Measurements from ENCODE around the gene LIPJ.

LIPJ gene

GRCh38 chr10:88557256-88557655, 29.3 kb upstream of the LIPJ start:
- no peak for DNase-seq (ENCODE audit: low spot score in 2 of 2)
- H3K36me3 Mint-ChIP-seq (ENCODE audit: insufficient read depth): no peaks in the 10 kb centered on the region
- H3K4me3 Mint-ChIP-seq: no peak overlapping the region
- peaks cover 16% of the 10 kb centered on the region for H3K4me1 Mint-ChIP-seq
- ATAC-seq (replicated peaks; ENCODE audit: extremely low read depth, poor library complexity, severe bottlenecking): no peak
- no peaks in the 10 kb centered on the region for H3K27me3 Mint-ChIP-seq
- H3K9me3 Mint-ChIP-seq: no peaks in the 10 kb centered on the region
- no peak overlapping the region for H3K27ac Mint-ChIP-seq (ENCODE audit: low read depth)

- Mint-ChIP-seq H3K36me3 (ENCODE audit: insufficient read depth) (no peaks in the 10 kb centered on the region), H3K4me1 (peaks cover 16% of the 10 kb centered on the region)
- DNase-seq (ENCODE audit: low spot score in 2 of 2): no peak
Measured at GRCh38 chr10:88557658-88558057, 28.9 kb upstream of the LIPJ start.

GRCh38 chr10:88562152-88562551, 24.4 kb upstream of the LIPJ start:
- ATAC-seq (replicated peaks; ENCODE audit: extremely low read depth, poor library complexity, severe bottlenecking) (no peak), DNase-seq (ENCODE audit: low spot score in 2 of 2) (no peak)
- no peaks in the 10 kb centered on the region for H3K9me3 Mint-ChIP-seq
- H3K36me3 Mint-ChIP-seq (ENCODE audit: insufficient read depth): no peaks in the 10 kb centered on the region
- H3K27me3 Mint-ChIP-seq: no peaks in the 10 kb centered on the region
- peaks cover 16% of the 10 kb centered on the region for H3K4me1 Mint-ChIP-seq
- no peak overlapping the region for H3K27ac Mint-ChIP-seq (ENCODE audit: low read depth)
- H3K4me3 Mint-ChIP-seq: no peak overlapping the region

More at GRCh38 chr10:88557658-88558057, 28.9 kb upstream of the LIPJ start:
- Mint-ChIP-seq H3K4me3 (no peak overlapping the region), H3K27me3 (no peaks in the 10 kb centered on the region), H3K27ac (ENCODE audit: low read depth) (no peak overlapping the region), H3K9me3 (no peaks in the 10 kb centered on the region)
- ATAC-seq (replicated peaks; ENCODE audit: extremely low read depth, poor library complexity, severe bottlenecking): no peak

GRCh38 chr10:88565072-88565471, 21.5 kb upstream of the LIPJ start:
- no peaks in the 10 kb centered on the region for H3K9me3 Mint-ChIP-seq
- ATAC-seq (replicated peaks; ENCODE audit: extremely low read depth, poor library complexity, severe bottlenecking) (no peak), DNase-seq (ENCODE audit: low spot score in 2 of 2) (no peak)
- peaks cover 9% of the 10 kb centered on the region for H3K4me1 Mint-ChIP-seq
- H3K36me3 Mint-ChIP-seq (ENCODE audit: insufficient read depth): peaks cover 2% of the 10 kb centered on the region
- no peak overlapping the region for H3K27ac Mint-ChIP-seq (ENCODE audit: low read depth)
- no peaks in the 10 kb centered on the region for H3K27me3 Mint-ChIP-seq
- H3K4me3 Mint-ChIP-seq: no peak overlapping the region

- Mint-ChIP-seq H3K4me3 (peak overlapping the region; percentile 85), H3K36me3 (ENCODE audit: insufficient read depth) (peaks cover 7% of the 10 kb centered on the region), H3K9me3 (no peaks in the 10 kb centered on the region), H3K27ac (ENCODE audit: low read depth) (peak overlapping the region; percentile 90), H3K4me1 (peaks cover 9% of the 10 kb centered on the region), H3K27me3 (peaks cover 10% of the 10 kb centered on the region)
- ATAC-seq (replicated peaks; ENCODE audit: extremely low read depth, poor library complexity, severe bottlenecking): no peak
- DNase-seq (ENCODE audit: low spot score in 2 of 2): no peak
Measured at GRCh38 chr10:88582411-88582805, 4.2 kb upstream of the LIPJ start.

GRCh38 chr10:88582806-88583583, 3.6 kb upstream of the LIPJ start, which contains the start of gene RNLS:
RNLS (minus strand) TSS chr10:88583318.
- H3K4me1 Mint-ChIP-seq: peaks cover 9% of the 10 kb centered on the region
- DNase-seq (ENCODE audit: low spot score in 2 of 2): peak; percentile 39 to 40
- H3K36me3 Mint-ChIP-seq (ENCODE audit: insufficient read depth): peaks cover 7% of the 10 kb centered on the region
- peak; percentile 87 for ATAC-seq (replicated peaks; ENCODE audit: extremely low read depth, poor library complexity, severe bottlenecking)
- peak within 1 kb of the TSS; percentile 85 for H3K4me3 Mint-ChIP-seq
- H3K27me3 Mint-ChIP-seq: peaks cover 10% of the 10 kb centered on the region
- no peaks in the 10 kb centered on the region for H3K9me3 Mint-ChIP-seq
- H3K27ac Mint-ChIP-seq (ENCODE audit: low read depth): peak within 1 kb of the TSS; percentile 90

GRCh38 chr10:88583584-88583957, 3.0 kb upstream of the LIPJ start:
- ATAC-seq (replicated peaks; ENCODE audit: extremely low read depth, poor library complexity, severe bottlenecking): no peak
- peaks cover 10% of the 10 kb centered on the region for H3K27me3 Mint-ChIP-seq
- no peaks in the 10 kb centered on the region for H3K9me3 Mint-ChIP-seq
- peaks cover 7% of the 10 kb centered on the region for H3K36me3 Mint-ChIP-seq (ENCODE audit: insufficient read depth)
- H3K4me3 Mint-ChIP-seq: peak overlapping the region; percentile 85
- peaks cover 9% of the 10 kb centered on the region for H3K4me1 Mint-ChIP-seq
- DNase-seq (ENCODE audit: low spot score in 2 of 2): no peak
- peak overlapping the region; percentile 90 for H3K27ac Mint-ChIP-seq (ENCODE audit: low read depth)

GRCh38 chr10:88592381-88592780, 5.8 kb downstream of the LIPJ start:
- DNase-seq (ENCODE audit: low spot score in 2 of 2) (no peak), ATAC-seq (replicated peaks; ENCODE audit: extremely low read depth, poor library complexity, severe bottlenecking) (no peak)
- no peaks in the 10 kb centered on the region for H3K4me1 Mint-ChIP-seq
- no peak overlapping the region for H3K27ac Mint-ChIP-seq (ENCODE audit: low read depth)
- H3K4me3 Mint-ChIP-seq: no peak overlapping the region
- H3K27me3 Mint-ChIP-seq: no peaks in the 10 kb centered on the region
- H3K9me3 Mint-ChIP-seq: no peaks in the 10 kb centered on the region
- no peaks in the 10 kb centered on the region for H3K36me3 Mint-ChIP-seq (ENCODE audit: insufficient read depth)

GRCh38 chr10:88592906-88593305, 6.3 kb downstream of the LIPJ start:
- H3K27ac Mint-ChIP-seq (ENCODE audit: low read depth): no peak overlapping the region

GRCh38 chr10:88594482-88594881, 7.9 kb downstream of the LIPJ start:
- no peak for DNase-seq (ENCODE audit: low spot score in 2 of 2)

More at GRCh38 chr10:88592906-88593305, 6.3 kb downstream of the LIPJ start:
- H3K27me3 Mint-ChIP-seq: no peaks in the 10 kb centered on the region
- no peaks in the 10 kb centered on the region for H3K36me3 Mint-ChIP-seq (ENCODE audit: insufficient read depth)
- no peaks in the 10 kb centered on the region for H3K4me1 Mint-ChIP-seq
- H3K9me3 Mint-ChIP-seq: no peaks in the 10 kb centered on the region
- no peak for DNase-seq (ENCODE audit: low spot score in 2 of 2)
- ATAC-seq (replicated peaks; ENCODE audit: extremely low read depth, poor library complexity, severe bottlenecking): no peak
- H3K4me3 Mint-ChIP-seq: no peak overlapping the region

GRCh38 chr10:88598055-88598454, 11.5 kb downstream of the LIPJ start:
- Mint-ChIP-seq H3K9me3 (no peaks in the 10 kb centered on the region), H3K27ac (ENCODE audit: low read depth) (no peak overlapping the region), H3K36me3 (ENCODE audit: insufficient read depth) (no peaks in the 10 kb centered on the region), H3K27me3 (no peaks in the 10 kb centered on the region), H3K4me1 (no peaks in the 10 kb centered on the region), H3K4me3 (no peak overlapping the region)
- ATAC-seq (replicated peaks; ENCODE audit: extremely low read depth, poor library complexity, severe bottlenecking): no peak
- no peak for DNase-seq (ENCODE audit: low spot score in 2 of 2)

More at GRCh38 chr10:88594482-88594881, 7.9 kb downstream of the LIPJ start:
- Mint-ChIP-seq H3K27me3 (no peaks in the 10 kb centered on the region), H3K27ac (ENCODE audit: low read depth) (no peak overlapping the region), H3K4me3 (no peak overlapping the region), H3K4me1 (no peaks in the 10 kb centered on the region), H3K36me3 (ENCODE audit: insufficient read depth) (no peaks in the 10 kb centered on the region), H3K9me3 (no peaks in the 10 kb centered on the region)
- ATAC-seq (replicated peaks; ENCODE audit: extremely low read depth, poor library complexity, severe bottlenecking): no peak

GRCh38 chr10:88608052-88608732, 21.6 kb downstream of the LIPJ start:
- no peaks in the 10 kb centered on the region for H3K36me3 Mint-ChIP-seq (ENCODE audit: insufficient read depth)
- H3K9me3 Mint-ChIP-seq: no peaks in the 10 kb centered on the region
- no peak overlapping the region for H3K27ac Mint-ChIP-seq (ENCODE audit: low read depth)
- no peaks in the 10 kb centered on the region for H3K4me1 Mint-ChIP-seq
- no peak for DNase-seq (ENCODE audit: low spot score in 2 of 2)
- H3K27me3 Mint-ChIP-seq: peaks cover 10% of the 10 kb centered on the region
- no peak for ATAC-seq (replicated peaks; ENCODE audit: extremely low read depth, poor library complexity, severe bottlenecking)
- H3K4me3 Mint-ChIP-seq: no peak overlapping the region

- no peak overlapping the region for H3K27ac Mint-ChIP-seq (ENCODE audit: low read depth)
- no peaks in the 10 kb centered on the region for H3K4me1 Mint-ChIP-seq
- ATAC-seq (replicated peaks; ENCODE audit: extremely low read depth, poor library complexity, severe bottlenecking) (no peak), DNase-seq (ENCODE audit: low spot score in 2 of 2) (no peak)
- H3K27me3 Mint-ChIP-seq: peaks cover 10% of the 10 kb centered on the region
- no peak overlapping the region for H3K4me3 Mint-ChIP-seq
- H3K9me3 Mint-ChIP-seq: no peaks in the 10 kb centered on the region
- H3K36me3 Mint-ChIP-seq (ENCODE audit: insufficient read depth): no peaks in the 10 kb centered on the region
Measured at GRCh38 chr10:88608780-88609179, 22.2 kb downstream of the LIPJ start.
